ENCODE measurements around the gene EML3. TPM values are rescaled to one million over a fixed set of nuclear protein-coding genes. Genes with fewer than 3 reads are reported as not detected.

EML3 gene
- total RNA-seq, 2 donors from 2014 or later, result 51.5 to 57.7 TPM

- no peaks in the 10 kb centered on the region for H3K9me3 Mint-ChIP-seq
- Histone ChIP-seq H3K9ac (ENCODE audit: extremely low read depth, low read length, poor library complexity, severe bottlenecking) (no peak overlapping the region), H3K36me3 (ENCODE audit: control insufficient read depth, insufficient read depth, low read length) (peaks cover 10% of the 10 kb centered on the region), H3K27ac (ENCODE audit: low read depth, low read length) (no peak overlapping the region), H3K4me3 (ENCODE audit: low read length) (no peak overlapping the region), H3K9me3 (ENCODE audit: control insufficient read depth, low read length) (no peaks in the 10 kb centered on the region), H3K4me1 (ENCODE audit: control insufficient read depth, insufficient read depth, low read length) (peaks cover 4% of the 10 kb centered on the region), H3K27me3 (ENCODE audit: control insufficient read depth, insufficient read depth, low read length, poor library complexity, severe bottlenecking) (peaks cover 11% of the 10 kb centered on the region)
- H3K36me3 Mint-ChIP-seq (ENCODE audit: low read depth), result peaks cover 35% of the 10 kb centered on the region
- peaks cover 24% of the 10 kb centered on the region for H3K27me3 Mint-ChIP-seq (ENCODE audit: insufficient read depth)
- H3K27ac Mint-ChIP-seq, result no peak overlapping the region
- no peak for TF ChIP-seq CTCF (conservative IDR thresholded peaks at IDR 0.05)
- DNase-seq, result no peak
- no peak overlapping the region for H3K4me3 Mint-ChIP-seq
- 94 to 100% methylated on average over 6 to 8 of the region's 8 CpGs for WGBS, 2 experiments (ENCODE audit: insufficient coverage in 1 of 2, insufficient read length in 1 of 2)
- H3K4me1 Mint-ChIP-seq, result peaks cover 45% of the 10 kb centered on the region
Measured at GRCh38 chr11:62603776-62604299, 8.7 kb downstream of the EML3 start.

- Mint-ChIP-seq H3K9me3 (no peaks in the 10 kb centered on the region), H3K27ac (no peak overlapping the region), H3K4me1 (peaks cover 53% of the 10 kb centered on the region), H3K36me3 (ENCODE audit: low read depth) (peaks cover 43% of the 10 kb centered on the region), H3K4me3 (peak overlapping the region; percentile 77), H3K27me3 (ENCODE audit: insufficient read depth) (peaks cover 24% of the 10 kb centered on the region)
- H3K9ac ChIP-seq (ENCODE audit: extremely low read depth, low read length, poor library complexity, severe bottlenecking), result no peak overlapping the region
- peak; percentile 71 for DNase-seq
- 71 to 78% methylated on average over 11 to 13 of the region's 13 CpGs for WGBS, 2 experiments (ENCODE audit: insufficient coverage in 1 of 2, insufficient read length in 1 of 2)
- H3K4me3 ChIP-seq (ENCODE audit: low read length), result no peak overlapping the region
- peaks cover 11% of the 10 kb centered on the region for H3K27me3 ChIP-seq (ENCODE audit: control insufficient read depth, insufficient read depth, low read length, poor library complexity, severe bottlenecking)
- peaks cover 18% of the 10 kb centered on the region for H3K36me3 ChIP-seq (ENCODE audit: control insufficient read depth, insufficient read depth, low read length)
- TF ChIP-seq CTCF (conservative IDR thresholded peaks at IDR 0.05), result no peak
- H3K27ac ChIP-seq (ENCODE audit: low read depth, low read length), result no peak overlapping the region
- peaks cover 8% of the 10 kb centered on the region for H3K4me1 ChIP-seq (ENCODE audit: control insufficient read depth, insufficient read depth, low read length)
- no peaks in the 10 kb centered on the region for H3K9me3 ChIP-seq (ENCODE audit: control insufficient read depth, low read length)
Measured at GRCh38 chr11:62603072-62603408, 9.5 kb downstream of the EML3 start.

- peak; percentile 88 for DNase-seq
- peak; percentile 26 for TF ChIP-seq CTCF (conservative IDR thresholded peaks at IDR 0.05)
- 21 to 22% methylated on average over 65 to 96 of the region's 96 CpGs for WGBS, 2 experiments (ENCODE audit: insufficient coverage in 1 of 2, insufficient read length in 1 of 2)
- H3K9ac ChIP-seq (ENCODE audit: extremely low read depth, low read length, poor library complexity, severe bottlenecking), result peak overlapping the region; percentile 11
- Mint-ChIP-seq H3K4me3 (peak overlapping the region; percentile 77), H3K27me3 (ENCODE audit: insufficient read depth) (peaks cover 24% of the 10 kb centered on the region), H3K4me1 (peaks cover 55% of the 10 kb centered on the region), H3K27ac (peak overlapping the region; percentile 94), H3K9me3 (no peaks in the 10 kb centered on the region), H3K36me3 (ENCODE audit: low read depth) (peaks cover 50% of the 10 kb centered on the region)
- H3K27me3 ChIP-seq (ENCODE audit: control insufficient read depth, insufficient read depth, low read length, poor library complexity, severe bottlenecking), result peaks cover 11% of the 10 kb centered on the region
- H3K27ac ChIP-seq (ENCODE audit: low read depth, low read length), result peak overlapping the region; percentile 69
- peaks cover 13% of the 10 kb centered on the region for H3K4me1 ChIP-seq (ENCODE audit: control insufficient read depth, insufficient read depth, low read length)
- peaks cover 24% of the 10 kb centered on the region for H3K36me3 ChIP-seq (ENCODE audit: control insufficient read depth, insufficient read depth, low read length)
- no peaks in the 10 kb centered on the region for H3K9me3 ChIP-seq (ENCODE audit: control insufficient read depth, low read length)
- H3K4me3 ChIP-seq (ENCODE audit: low read length), result peak overlapping the region; percentile 96
Measured at GRCh38 chr11:62602141-62603071, 10.2 kb downstream of the EML3 start.

Data from endodermal cell (in vitro differentiated cells).